ENCODE measurements around the gene FRMD4B. TPM values are rescaled to one million over a fixed set of nuclear protein-coding genes. Genes with fewer than 3 reads are reported as not detected.
A peak's percentile ranks its signal among the peaks of the same experiment; 100 is the strongest.

FRMD4B gene
- polyA plus RNA-seq, 2 of the 4 experiments (the other 2 are of a cell fraction), result 0.92 to 5.9 TPM

DNA sequence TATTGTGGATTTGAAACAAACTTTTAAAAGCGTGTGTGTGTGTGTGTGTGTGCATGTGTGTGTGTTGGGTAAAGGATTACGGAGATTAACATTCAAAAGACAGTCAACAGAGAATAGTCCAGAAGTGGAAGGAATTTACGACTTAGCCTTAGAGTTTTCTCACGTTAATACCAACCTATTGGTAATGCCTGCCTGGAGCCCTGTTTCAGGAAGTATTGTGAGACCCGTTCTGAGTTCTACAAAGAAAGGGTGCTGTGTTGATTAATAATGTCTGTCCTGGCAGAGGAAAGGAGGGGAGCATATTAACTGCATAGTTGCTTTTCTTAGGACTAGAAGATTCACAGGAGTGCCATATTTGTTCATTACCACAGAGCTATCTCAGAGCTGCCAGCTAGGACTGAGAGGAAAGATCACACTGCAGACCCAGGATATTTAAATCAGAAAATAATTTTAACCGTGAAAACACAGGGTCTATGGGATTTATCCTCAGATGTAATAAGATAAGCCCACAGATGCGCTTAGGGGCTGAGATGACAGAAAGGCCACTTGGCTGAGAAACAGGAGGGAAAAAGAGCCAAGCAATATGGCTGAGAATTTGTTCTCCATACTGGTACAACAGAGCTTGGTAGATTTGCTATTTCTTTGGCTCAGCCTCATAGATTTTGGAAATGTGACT lies 40.5 kb upstream of the FRMD4B start:
- no peak for ATAC-seq
- Histone ChIP-seq H3K9me3 (no peaks in the 10 kb centered on the region), H3K4me2 (no peak overlapping the region), H3K27ac (no peak overlapping the region), H3K4me3 (no peak overlapping the region), H3K4me1 (no peaks in the 10 kb centered on the region)
- no peak for FAIRE-seq
- WGBS (ENCODE audit: missing lambda C conversion rate), result 61% methylated on average over 7 of the region's 7 CpGs
- no peak for DNase-seq (ENCODE audit: low read depth in 1 of 2, low spot score in 1 of 2)
- TF ChIP-seq ATOH8 (CRISPR knock-in tag; IDR thresholded peaks at IDR 0.05; ENCODE audit: low read depth) (no peak), PHF8 (IDR thresholded peaks at IDR 0.05; ENCODE audit: borderline replicate concordance, low read depth) (no peak), SREBF2 (IDR thresholded peaks at IDR 0.05) (no peak), HOXB13 (CRISPR knock-in tag; IDR thresholded peaks at IDR 0.05; ENCODE audit: low read depth) (no peak), HDAC2 (IDR thresholded peaks at IDR 0.05) (no peak), NPAS2 (CRISPR knock-in tag; IDR thresholded peaks at IDR 0.05; ENCODE audit: borderline replicate concordance) (no peak), SMC3 (IDR thresholded peaks at IDR 0.05) (no peak)
- CTCF ChIA-PET, result interaction anchor here (0.7 to 2.3 kb wide), 11 partner anchors 9 to 318 kb away, joined by 3 to 11 read pairs (median 3); no protein-coding TSS in a partner anchor
- POLR2A ChIA-PET, result no interaction called here

DNA sequence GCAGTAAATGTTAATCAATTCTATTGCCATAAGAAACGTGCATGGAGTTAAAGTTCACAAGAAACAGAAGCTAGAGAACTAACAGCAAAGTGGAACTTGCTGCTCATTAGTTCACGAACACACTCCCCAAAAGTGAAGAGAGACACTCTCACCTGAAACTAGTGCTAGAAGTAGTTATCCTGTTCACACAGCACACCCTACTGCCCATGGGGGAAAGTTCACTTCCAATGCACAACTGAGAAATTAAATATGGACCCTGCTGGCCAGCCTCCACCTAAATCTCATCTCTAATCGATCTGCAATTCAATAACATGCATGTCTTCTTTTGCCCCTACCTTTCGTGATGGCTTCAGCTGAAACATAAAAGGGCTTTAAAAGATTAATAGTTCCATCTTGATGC lies 39.4 kb upstream of the FRMD4B start:
- Histone ChIP-seq H3K9me3 (no peaks in the 10 kb centered on the region), H3K4me3 (no peak overlapping the region), H3K4me2 (no peak overlapping the region), H3K4me1 (no peaks in the 10 kb centered on the region), H3K27ac (no peak overlapping the region)
- 10% methylated on average over 4 of the region's 4 CpGs for WGBS (ENCODE audit: missing lambda C conversion rate)
- ATAC-seq, result peak; percentile 86 to 89
- ChIA-PET POLR2A (no interaction called here), CTCF (interaction anchor here (1.2 to 3.8 kb wide), 7 partner anchors 15 to 304 kb away, joined by 3 to 21 read pairs (median 6); no protein-coding TSS in a partner anchor)
- FAIRE-seq, result no peak
- DNase-seq (ENCODE audit: low read depth in 1 of 2, low spot score in 1 of 2), result peak; percentile 7 to 32
- TF ChIP-seq RAD21 (conservative IDR thresholded peaks at IDR 0.05 in 1 of 2, IDR thresholded peaks at IDR 0.05 in 1 of 2), result peak; percentile 58 to 59
- no peak for TF ChIP-seq BCL3 (IDR thresholded peaks at IDR 0.05)
- TF ChIP-seq SMC3 (IDR thresholded peaks at IDR 0.05), result peak; percentile 37; the same call in 1 of the 3 replicates
- TF ChIP-seq, protein P1, sequence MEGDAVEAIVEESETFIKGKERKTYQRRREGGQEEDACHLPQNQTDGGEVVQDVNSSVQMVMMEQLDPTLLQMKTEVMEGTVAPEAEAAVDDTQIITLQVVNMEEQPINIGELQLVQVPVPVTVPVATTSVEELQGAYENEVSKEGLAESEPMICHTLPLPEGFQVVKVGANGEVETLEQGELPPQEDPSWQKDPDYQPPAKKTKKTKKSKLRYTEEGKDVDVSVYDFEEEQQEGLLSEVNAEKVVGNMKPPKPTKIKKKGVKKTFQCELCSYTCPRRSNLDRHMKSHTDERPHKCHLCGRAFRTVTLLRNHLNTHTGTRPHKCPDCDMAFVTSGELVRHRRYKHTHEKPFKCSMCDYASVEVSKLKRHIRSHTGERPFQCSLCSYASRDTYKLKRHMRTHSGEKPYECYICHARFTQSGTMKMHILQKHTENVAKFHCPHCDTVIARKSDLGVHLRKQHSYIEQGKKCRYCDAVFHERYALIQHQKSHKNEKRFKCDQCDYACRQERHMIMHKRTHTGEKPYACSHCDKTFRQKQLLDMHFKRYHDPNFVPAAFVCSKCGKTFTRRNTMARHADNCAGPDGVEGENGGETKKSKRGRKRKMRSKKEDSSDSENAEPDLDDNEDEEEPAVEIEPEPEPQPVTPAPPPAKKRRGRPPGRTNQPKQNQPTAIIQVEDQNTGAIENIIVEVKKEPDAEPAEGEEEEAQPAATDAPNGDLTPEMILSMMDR (IDR thresholded peaks at IDR 0.05), result peak; percentile 48
- TF ChIP-seq PHF8 (IDR thresholded peaks at IDR 0.05; ENCODE audit: borderline replicate concordance, low read depth), result no peak

- 56% methylated on average over 3 of the region's 3 CpGs for WGBS (ENCODE audit: missing lambda C conversion rate)
- DNase-seq (ENCODE audit: low read depth in 1 of 2, low spot score in 1 of 2), result no peak
- ChIA-PET POLR2A (no interaction called here), CTCF (interaction anchor here (0.7 to 3.8 kb wide), 7 partner anchors 8 to 413 kb away, joined by 3 to 21 read pairs (median 4); no protein-coding TSS in a partner anchor)
- Histone ChIP-seq H3K4me1 (no peaks in the 10 kb centered on the region), H3K4me2 (no peak overlapping the region), H3K4me3 (no peak overlapping the region), H3K9me3 (no peaks in the 10 kb centered on the region), H3K27ac (no peak overlapping the region)
- no peak for ATAC-seq
- no peak for FAIRE-seq
- TF ChIP-seq, protein P2, sequence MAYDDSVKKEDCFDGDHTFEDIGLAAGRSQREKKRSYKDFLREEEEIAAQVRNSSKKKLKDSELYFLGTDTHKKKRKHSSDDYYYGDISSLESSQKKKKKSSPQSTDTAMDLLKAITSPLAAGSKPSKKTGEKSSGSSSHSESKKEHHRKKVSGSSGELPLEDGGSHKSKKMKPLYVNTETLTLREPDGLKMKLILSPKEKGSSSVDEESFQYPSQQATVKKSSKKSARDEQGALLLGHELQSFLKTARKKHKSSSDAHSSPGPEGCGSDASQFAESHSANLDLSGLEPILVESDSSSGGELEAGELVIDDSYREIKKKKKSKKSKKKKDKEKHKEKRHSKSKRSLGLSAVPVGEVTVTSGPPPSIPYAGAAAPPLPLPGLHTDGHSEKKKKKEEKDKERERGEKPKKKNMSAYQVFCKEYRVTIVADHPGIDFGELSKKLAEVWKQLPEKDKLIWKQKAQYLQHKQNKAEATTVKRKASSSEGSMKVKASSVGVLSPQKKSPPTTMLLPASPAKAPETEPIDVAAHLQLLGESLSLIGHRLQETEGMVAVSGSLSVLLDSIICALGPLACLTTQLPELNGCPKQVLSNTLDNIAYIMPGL (CRISPR knock-in tag; IDR thresholded peaks at IDR 0.05; ENCODE audit: borderline replicate concordance), result no peak
- TF ChIP-seq HOXB5 (CRISPR knock-in tag; IDR thresholded peaks at IDR 0.05), result no peak
- no peak for TF ChIP-seq EHMT2 (IDR thresholded peaks at IDR 0.05; ENCODE audit: low read depth)
- no peak for TF ChIP-seq POLR2A (IDR thresholded peaks at IDR 0.05; ENCODE audit: low read length)
- TF ChIP-seq PHF8 (IDR thresholded peaks at IDR 0.05; ENCODE audit: borderline replicate concordance, low read depth), result no peak
- TF ChIP-seq ZFP36 (IDR thresholded peaks at IDR 0.05; ENCODE audit: borderline replicate concordance, partially characterized antibody), result no peak
- no peak for TF ChIP-seq FOSB (CRISPR knock-in tag; IDR thresholded peaks at IDR 0.05)
- TF ChIP-seq ZC3H11A (IDR thresholded peaks at IDR 0.05), result no peak
- no peak for TF ChIP-seq TFCP2L1 (CRISPR knock-in tag; IDR thresholded peaks at IDR 0.05)
- no peak for TF ChIP-seq CBX8 (IDR thresholded peaks at IDR 0.05)
- TF ChIP-seq TP53 (CRISPR knock-in tag; IDR thresholded peaks at IDR 0.05), result no peak
- no peak for TF ChIP-seq HEYL (CRISPR knock-in tag; IDR thresholded peaks at IDR 0.05)
- TF ChIP-seq FOXS1 (CRISPR knock-in tag; IDR thresholded peaks at IDR 0.05), result no peak
- no peak for TF ChIP-seq HDAC2 (IDR thresholded peaks at IDR 0.05)
Observed at GRCh38 chr3:69423463-69424155, 37.7 kb upstream of the FRMD4B start.

Measured in A549 (cell line).